HepG2 (cell line): ENCODE measurements around the gene MAEA.

ENCODE experiments used
- DPF2 ChIP-seq: sonication (generic); formaldehyde crosslinking; IDR thresholded peaks from 2 replicates; pipeline ENCODE4 v1.4.0; 2020; ENCODE audit warnings: mild to moderate bottlenecking, low read depth, missing genetic modification reagents, borderline replicate concordance
- HNRNPK ChIP-seq: fragments of 200-400 bp; formaldehyde crosslinking; IDR thresholded peaks from 2 replicates; pipeline ENCODE4 v1.6.1; 2018; ENCODE audit warnings: low read length, low read depth, moderate library complexity, mild to moderate bottlenecking; ENCODE audit not compliant: poor library complexity, severe bottlenecking
- KMT2B ChIP-seq: IDR thresholded peaks from 2 replicates; pipeline ENCODE4 v1.6.1; 2016; ENCODE audit warnings: missing genetic modification reagents, missing compliant biosample characterization
- NR3C1 ChIP-seq: sonication (generic); formaldehyde crosslinking; IDR thresholded peaks from 2 replicates; pipeline ENCODE4 v1.4.0; 2020; ENCODE audit warnings: missing genetic modification reagents
- PAF1 ChIP-seq: IDR thresholded peaks from 2 replicates; pipeline ENCODE4 v1.6.1; 2016; ENCODE audit warnings: missing genetic modification reagents, missing compliant biosample characterization
- POLR2AphosphoS5 ChIP-seq: IDR thresholded peaks from 2 replicates; pipeline ENCODE4 v1.6.1; 2012; ENCODE audit warnings: low read depth, low read length
- U2AF2 ChIP-seq: fragments of 200-400 bp; formaldehyde crosslinking; IDR thresholded peaks from 2 replicates; pipeline ENCODE4 v1.6.1; 2017; ENCODE audit warnings: low read depth, mild to moderate bottlenecking, low read length
- ZBTB8A ChIP-seq: sonication (generic); formaldehyde crosslinking; IDR thresholded peaks from 2 replicates; pipeline ENCODE4 v1.4.0; 2020; ENCODE audit warnings: mild to moderate bottlenecking, low read depth, missing genetic modification reagents, borderline replicate concordance
- ZNF501 ChIP-seq: sonication (generic); formaldehyde crosslinking; IDR thresholded peaks from 2 replicates; pipeline ENCODE4 v1.5.1; 2020; ENCODE audit warnings: mild to moderate bottlenecking, moderate library complexity, missing genetic modification reagents
- TF ChIP-seq, protein P1 (sequence below): sonication (generic); formaldehyde crosslinking; IDR thresholded peaks from 2 replicates; pipeline ENCODE4 v1.4.0; 2020; ENCODE audit warnings: missing genetic modification reagents
- TF ChIP-seq, protein P2 (sequence below): sonication (generic); formaldehyde crosslinking; IDR thresholded peaks from 2 replicates; pipeline ENCODE4 v1.5.0; 2020; ENCODE audit warnings: mild to moderate bottlenecking, missing genetic modification reagents, moderate library complexity

DNA sequence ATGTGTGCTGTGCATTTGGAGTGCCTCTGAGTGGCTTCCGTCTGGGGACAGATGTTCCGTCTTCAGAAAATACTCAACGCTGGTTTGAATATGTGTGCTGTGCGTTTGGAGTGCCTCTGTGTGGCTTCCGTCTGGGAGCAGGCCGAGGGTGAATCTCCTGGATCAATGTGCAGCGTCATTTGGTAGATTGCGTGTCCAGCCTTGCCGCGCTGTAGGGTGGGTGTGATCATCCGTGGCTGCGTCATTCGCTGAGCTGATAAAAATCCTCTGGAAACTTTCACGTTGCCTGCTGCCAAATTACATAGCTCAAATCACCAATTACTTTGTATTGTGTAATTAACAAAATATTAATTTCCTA, 69.4 kb downstream of the MAEA start:
- TF ChIP-seq PAF1: no peak
- TF ChIP-seq KMT2B (CRISPR knock-in tag): no peak
- no peak for TF ChIP-seq DPF2 (CRISPR knock-in tag)
- TF ChIP-seq HNRNPK: no peak
- TF ChIP-seq, protein P1, sequence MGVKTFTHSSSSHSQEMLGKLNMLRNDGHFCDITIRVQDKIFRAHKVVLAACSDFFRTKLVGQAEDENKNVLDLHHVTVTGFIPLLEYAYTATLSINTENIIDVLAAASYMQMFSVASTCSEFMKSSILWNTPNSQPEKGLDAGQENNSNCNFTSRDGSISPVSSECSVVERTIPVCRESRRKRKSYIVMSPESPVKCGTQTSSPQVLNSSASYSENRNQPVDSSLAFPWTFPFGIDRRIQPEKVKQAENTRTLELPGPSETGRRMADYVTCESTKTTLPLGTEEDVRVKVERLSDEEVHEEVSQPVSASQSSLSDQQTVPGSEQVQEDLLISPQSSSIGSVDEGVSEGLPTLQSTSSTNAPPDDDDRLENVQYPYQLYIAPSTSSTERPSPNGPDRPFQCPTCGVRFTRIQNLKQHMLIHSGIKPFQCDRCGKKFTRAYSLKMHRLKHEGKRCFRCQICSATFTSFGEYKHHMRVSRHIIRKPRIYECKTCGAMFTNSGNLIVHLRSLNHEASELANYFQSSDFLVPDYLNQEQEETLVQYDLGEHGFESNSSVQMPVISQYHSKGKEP (CRISPR knock-in tag): no peak
- no peak for TF ChIP-seq NR3C1 (CRISPR knock-in tag)
- no peak for TF ChIP-seq POLR2AphosphoS5
- no peak for TF ChIP-seq U2AF2
- TF ChIP-seq ZNF501 (CRISPR knock-in tag): no peak
- no peak for TF ChIP-seq ZBTB8A
- TF ChIP-seq, protein P2, sequence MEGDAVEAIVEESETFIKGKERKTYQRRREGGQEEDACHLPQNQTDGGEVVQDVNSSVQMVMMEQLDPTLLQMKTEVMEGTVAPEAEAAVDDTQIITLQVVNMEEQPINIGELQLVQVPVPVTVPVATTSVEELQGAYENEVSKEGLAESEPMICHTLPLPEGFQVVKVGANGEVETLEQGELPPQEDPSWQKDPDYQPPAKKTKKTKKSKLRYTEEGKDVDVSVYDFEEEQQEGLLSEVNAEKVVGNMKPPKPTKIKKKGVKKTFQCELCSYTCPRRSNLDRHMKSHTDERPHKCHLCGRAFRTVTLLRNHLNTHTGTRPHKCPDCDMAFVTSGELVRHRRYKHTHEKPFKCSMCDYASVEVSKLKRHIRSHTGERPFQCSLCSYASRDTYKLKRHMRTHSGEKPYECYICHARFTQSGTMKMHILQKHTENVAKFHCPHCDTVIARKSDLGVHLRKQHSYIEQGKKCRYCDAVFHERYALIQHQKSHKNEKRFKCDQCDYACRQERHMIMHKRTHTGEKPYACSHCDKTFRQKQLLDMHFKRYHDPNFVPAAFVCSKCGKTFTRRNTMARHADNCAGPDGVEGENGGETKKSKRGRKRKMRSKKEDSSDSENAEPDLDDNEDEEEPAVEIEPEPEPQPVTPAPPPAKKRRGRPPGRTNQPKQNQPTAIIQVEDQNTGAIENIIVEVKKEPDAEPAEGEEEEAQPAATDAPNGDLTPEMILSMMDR (CRISPR knock-in tag): no peak
